ENCODE data around the gene EPB41L4A.
"Not testable (repeated sequence)": the region's sequence is repeated elsewhere in the genome, so short reads cannot be mapped to it uniquely, and the experiment has no call there.

The EPB41L4A gene

GRCh38 chr5:112253478-112254250 lies 165.4 kb downstream of the EPB41L4A start:
- DNase-seq (ENCODE audit: low spot score) = no peak

GRCh38 chr5:112250551-112250950 lies 168.5 kb downstream of the EPB41L4A start:
- no peak for DNase-seq (ENCODE audit: low spot score)

- DNase-seq (ENCODE audit: low spot score) = no peak
Measured at GRCh38 chr5:112248623-112249022, 170.5 kb downstream of the EPB41L4A start.

- no peak for DNase-seq (ENCODE audit: low spot score)
Measured at GRCh38 chr5:112247960-112248359, 171.1 kb downstream of the EPB41L4A start.

- DNase-seq (ENCODE audit: low spot score) = no peak
Measured at GRCh38 chr5:112245656-112246055, 173.4 kb downstream of the EPB41L4A start.

- DNase-seq (ENCODE audit: low spot score) = no peak
Measured at GRCh38 chr5:112239996-112240395, 179.1 kb downstream of the EPB41L4A start.

GRCh38 chr5:112238473-112238872 lies 180.6 kb downstream of the EPB41L4A start:
- no peak for DNase-seq (ENCODE audit: low spot score)

GRCh38 chr5:112237456-112237855 lies 181.6 kb downstream of the EPB41L4A start:
- DNase-seq (ENCODE audit: low spot score) = no peak

- DNase-seq (ENCODE audit: low spot score) = no peak
Measured at GRCh38 chr5:112234000-112234399, 185.1 kb downstream of the EPB41L4A start.

- DNase-seq (ENCODE audit: low spot score) = no peak
Measured at GRCh38 chr5:112232667-112233066, 186.4 kb downstream of the EPB41L4A start.

- DNase-seq (ENCODE audit: low spot score) = no peak
Measured at GRCh38 chr5:112230606-112231005, 188.5 kb downstream of the EPB41L4A start.

- no peak for DNase-seq (ENCODE audit: low spot score)
Measured at GRCh38 chr5:112228667-112229066, 190.4 kb downstream of the EPB41L4A start.

- no peak for DNase-seq (ENCODE audit: low spot score)
Measured at GRCh38 chr5:112227911-112228631, 191.0 kb downstream of the EPB41L4A start.

GRCh38 chr5:112226215-112226614 lies 192.9 kb downstream of the EPB41L4A start:
- DNase-seq (ENCODE audit: low spot score) = no peak

GRCh38 chr5:112222997-112223396 lies 196.1 kb downstream of the EPB41L4A start:
- not testable (repeated sequence) for DNase-seq (ENCODE audit: low spot score)

- no peak for DNase-seq (ENCODE audit: low spot score)
Measured at GRCh38 chr5:112221128-112221527, 197.9 kb downstream of the EPB41L4A start.

- no peak for DNase-seq (ENCODE audit: low spot score)
Measured at GRCh38 chr5:112219000-112219399, 200.1 kb downstream of the EPB41L4A start.

- no peak for DNase-seq (ENCODE audit: low spot score)
Measured at GRCh38 chr5:112217843-112218579, 201.1 kb downstream of the EPB41L4A start.

- no peak for DNase-seq (ENCODE audit: low spot score)
Measured at GRCh38 chr5:112216140-112216539, 202.9 kb downstream of the EPB41L4A start.

GRCh38 chr5:112210430-112211005 lies 208.6 kb downstream of the EPB41L4A start:
- DNase-seq (ENCODE audit: low spot score) = no peak

- no peak for DNase-seq (ENCODE audit: low spot score)
Measured at GRCh38 chr5:112208699-112209615, 210.1 kb downstream of the EPB41L4A start.
